Measurements from ENCODE around the gene KCNK5.

Gene KCNK5

DNA sequence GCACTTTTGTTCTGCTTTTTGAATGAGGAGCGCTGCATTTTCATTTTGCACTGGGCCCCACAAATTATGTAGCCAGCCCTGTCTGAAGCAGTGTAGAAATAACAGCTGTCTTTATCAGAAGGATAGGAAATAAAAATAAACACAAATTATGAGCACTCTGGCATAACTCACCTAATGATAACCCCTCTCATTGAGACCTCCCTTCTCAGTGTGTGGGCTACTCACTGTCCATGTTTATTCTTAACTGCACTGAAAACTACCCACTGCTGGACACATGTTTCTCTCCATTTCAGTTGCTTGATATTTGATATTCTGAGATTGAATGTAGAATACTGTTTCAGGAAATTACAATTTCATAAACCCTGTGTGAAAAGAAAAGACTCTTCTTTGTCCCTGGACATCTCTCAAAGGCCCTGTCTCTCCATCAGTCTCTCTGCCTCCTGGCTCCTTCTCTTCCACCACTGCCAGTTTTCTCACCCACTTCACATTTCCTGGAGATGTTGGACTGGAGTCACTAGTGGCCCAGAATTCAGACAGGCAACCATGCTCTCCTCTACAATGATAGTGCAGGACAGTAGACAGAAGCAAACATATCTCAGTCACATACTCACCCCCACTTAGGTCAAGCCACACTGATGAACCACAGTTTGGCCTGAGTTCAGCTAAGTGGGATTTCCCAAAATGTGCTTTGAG lies 84.6 kb downstream of the KCNK5 start:
- DNase-seq (ENCODE audit: low read depth), result no peak
- TF ChIP-seq, protein P1, sequence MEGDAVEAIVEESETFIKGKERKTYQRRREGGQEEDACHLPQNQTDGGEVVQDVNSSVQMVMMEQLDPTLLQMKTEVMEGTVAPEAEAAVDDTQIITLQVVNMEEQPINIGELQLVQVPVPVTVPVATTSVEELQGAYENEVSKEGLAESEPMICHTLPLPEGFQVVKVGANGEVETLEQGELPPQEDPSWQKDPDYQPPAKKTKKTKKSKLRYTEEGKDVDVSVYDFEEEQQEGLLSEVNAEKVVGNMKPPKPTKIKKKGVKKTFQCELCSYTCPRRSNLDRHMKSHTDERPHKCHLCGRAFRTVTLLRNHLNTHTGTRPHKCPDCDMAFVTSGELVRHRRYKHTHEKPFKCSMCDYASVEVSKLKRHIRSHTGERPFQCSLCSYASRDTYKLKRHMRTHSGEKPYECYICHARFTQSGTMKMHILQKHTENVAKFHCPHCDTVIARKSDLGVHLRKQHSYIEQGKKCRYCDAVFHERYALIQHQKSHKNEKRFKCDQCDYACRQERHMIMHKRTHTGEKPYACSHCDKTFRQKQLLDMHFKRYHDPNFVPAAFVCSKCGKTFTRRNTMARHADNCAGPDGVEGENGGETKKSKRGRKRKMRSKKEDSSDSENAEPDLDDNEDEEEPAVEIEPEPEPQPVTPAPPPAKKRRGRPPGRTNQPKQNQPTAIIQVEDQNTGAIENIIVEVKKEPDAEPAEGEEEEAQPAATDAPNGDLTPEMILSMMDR (IDR thresholded peaks at IDR 0.05; ENCODE audit: low read depth, low read length, missing control alignments), result no peak
- H3K4me3 ChIP-seq (ENCODE audit: low read depth, low read length), result no peak overlapping the region

DNA sequence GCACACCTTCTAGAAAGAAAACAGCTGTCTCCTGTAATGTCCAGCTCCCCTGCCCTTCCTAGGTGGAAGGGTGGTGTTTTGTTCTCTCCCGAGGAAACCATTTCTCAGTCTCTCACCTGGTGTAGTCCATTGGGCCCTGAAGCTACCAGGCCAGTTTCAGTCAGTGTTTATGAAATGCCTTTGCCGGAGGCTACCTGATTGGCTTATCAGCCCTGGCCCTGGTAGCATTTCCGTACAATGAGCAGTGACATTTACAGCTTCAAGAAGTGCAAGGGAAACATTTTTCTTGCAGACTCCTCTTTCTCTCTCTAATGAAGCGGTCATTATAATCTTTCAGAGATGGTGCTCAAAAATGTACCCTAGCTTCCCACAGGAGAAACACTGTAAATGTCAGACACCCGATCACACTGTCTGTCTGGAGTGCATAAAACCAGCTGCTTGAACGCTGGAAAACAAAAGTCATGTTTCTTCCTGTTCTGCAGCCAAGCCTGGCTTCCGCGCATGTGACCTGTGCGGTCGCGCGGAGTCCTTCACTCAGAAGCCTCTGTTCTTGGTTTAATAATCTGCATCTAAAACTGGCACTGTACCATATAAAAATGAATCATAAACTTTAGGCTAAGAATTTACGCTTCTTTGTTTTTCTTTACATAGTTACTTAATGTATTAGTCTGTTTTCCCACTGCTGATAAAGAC lies 85.9 kb downstream of the KCNK5 start:
- no peak for DNase-seq (ENCODE audit: low read depth)
- TF ChIP-seq, protein P1 (IDR thresholded peaks at IDR 0.05; ENCODE audit: low read depth, low read length, missing control alignments), result no peak
- no peak overlapping the region for H3K4me3 ChIP-seq (ENCODE audit: low read depth, low read length)

DNA sequence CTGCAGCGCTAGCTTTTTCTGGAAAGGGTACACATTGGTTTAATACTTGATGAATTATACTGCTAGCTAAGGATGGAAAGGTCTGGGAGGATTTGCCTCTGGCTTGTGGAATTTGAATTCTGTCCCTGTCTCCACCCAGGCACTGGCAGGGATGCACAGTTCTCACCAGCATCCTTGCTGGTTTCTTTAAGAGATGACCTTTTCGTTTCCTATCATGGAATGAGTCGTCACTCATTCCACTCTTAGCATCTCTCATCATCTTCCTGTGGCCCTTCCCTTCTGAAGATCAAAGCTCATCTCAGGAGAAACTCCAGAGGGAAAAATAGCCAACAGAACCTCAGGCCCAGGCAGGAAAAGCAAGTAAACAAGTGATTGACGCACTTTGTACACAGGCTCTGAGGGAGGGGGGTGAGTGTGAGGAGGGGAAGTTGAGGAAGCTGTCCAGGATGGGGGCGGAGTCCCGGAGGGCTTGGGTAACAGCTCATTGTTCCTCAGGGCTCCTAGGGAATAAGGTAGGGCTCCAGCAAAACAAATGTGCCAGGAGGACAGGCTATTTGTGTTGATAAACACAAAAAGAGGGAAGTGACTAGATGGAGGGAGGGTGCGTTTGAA lies 88.6 kb downstream of the KCNK5 start:
- H3K4me3 ChIP-seq (ENCODE audit: low read depth, low read length), result no peak overlapping the region
- no peak for DNase-seq (ENCODE audit: low read depth)
- TF ChIP-seq, protein P1 (IDR thresholded peaks at IDR 0.05; ENCODE audit: low read depth, low read length, missing control alignments), result no peak

Measured in GM12864 (cell line).